Measurements from ENCODE around the gene KIF17. TPM values are rescaled to one million over a fixed set of nuclear protein-coding genes. Genes with fewer than 3 reads are reported as not detected.

Gene KIF17
- total and polyA plus RNA-seq, 2 of the 8 experiments (the other 6 are each of a cell fraction or from before 2014, with no cell fraction given) = 6.9 to 10.4 TPM

- no peak overlapping the region for H3K4me2 ChIP-seq (ENCODE audit: insufficient read depth in 1 of 2, low read depth in 2 of 2, low read length in 2 of 2)
- H2BK20ac ChIP-seq (ENCODE audit: low read length) = no peak overlapping the region
- H3K9me3 ChIP-seq (ENCODE audit: insufficient read depth in 2 of 2, low read depth in 1 of 2, low read length in 1 of 2) = no peaks in the 10 kb centered on the region
- WGBS, 2 experiments (ENCODE audit: extremely low coverage in 1 of 2, insufficient coverage in 1 of 2, insufficient read length in 1 of 2, insufficient replicate concordance in 2 of 2, low coverage in 1 of 2, low lambda C conversion rate in 2 of 2, missing lambda C conversion rate in 1 of 2) = 86% methylated on average over 3 of the region's 3 CpGs; no CpG with 5 or more reads in 1 of the 2 experiments
- H2BK120ac ChIP-seq (replicated peaks; ENCODE audit: low read depth, low read length) = no peak overlapping the region
- no peaks in the 10 kb centered on the region; a peak in 2 of 8 replicates for H3K36me3 ChIP-seq (ENCODE audit: control insufficient read depth in 2 of 4, insufficient read depth in 4 of 4, low read length in 3 of 4)
- no peak overlapping the region for H4K91ac ChIP-seq (replicated peaks; ENCODE audit: insufficient read length, low read length)
- no peak overlapping the region for H3K56ac ChIP-seq (replicated peaks; ENCODE audit: insufficient read length, low read depth, low read length)
- no peak overlapping the region for H3K18ac ChIP-seq (ENCODE audit: extremely low read depth, low read length)
- no peak overlapping the region for H4K8ac ChIP-seq (ENCODE audit: extremely low read depth, insufficient read depth, low read length)
- H3K14ac ChIP-seq (ENCODE audit: insufficient read length) = no peak overlapping the region
- H3K4ac ChIP-seq (replicated peaks; ENCODE audit: insufficient read length, low read depth, low read length) = no peak overlapping the region
- H2AK5ac ChIP-seq (ENCODE audit: low read depth, low read length) = no peak overlapping the region
- H2AFZ ChIP-seq (ENCODE audit: low read length) = no peak overlapping the region
- H4K5ac ChIP-seq (ENCODE audit: insufficient read length, low read depth, low read length) = no peak overlapping the region
- no peaks in the 10 kb centered on the region for H3K79me2 ChIP-seq (ENCODE audit: control insufficient read depth in 1 of 2, insufficient read depth in 2 of 2, low read length in 2 of 2)
- no peaks in the 10 kb centered on the region for H3K4me1 ChIP-seq (replicated peaks in 1 of 4; ENCODE audit: control insufficient read depth in 3 of 4, insufficient read depth in 4 of 4, low read length in 3 of 4)
- no peaks in the 10 kb centered on the region for H3K79me1 ChIP-seq (ENCODE audit: low read depth, low read length)
- H3K4me3 ChIP-seq (ENCODE audit: extremely low read depth in 1 of 4, insufficient read depth in 2 of 4, low read depth in 3 of 4, low read length in 4 of 4) = no peak overlapping the region
- H3K9ac ChIP-seq (replicated peaks in 1 of 4; ENCODE audit: extremely low read depth in 1 of 4, low read depth in 3 of 4, low read length in 3 of 4) = no peak overlapping the region
- H3K27ac ChIP-seq (ENCODE audit: low read depth, low read length) = no peak overlapping the region
- H2BK12ac ChIP-seq (ENCODE audit: low read depth, low read length) = no peak overlapping the region
- H2BK5ac ChIP-seq (ENCODE audit: low read depth, low read length) = no peak overlapping the region
- H4K20me1 ChIP-seq (replicated peaks in 1 of 2; ENCODE audit: control insufficient read depth in 1 of 2, insufficient read depth in 2 of 2, low read length in 2 of 2) = peaks cover 1 to 7% of the 10 kb centered on the region in 2 experiments
- CTCF ChIA-PET (ENCODE audit: partially characterized antibody) = interaction anchor here (0.9 to 1.7 kb wide), 4 partner anchors 13 to 135 kb away, joined by 3 to 5 read pairs (median 3); no protein-coding TSS in a partner anchor
- no peak overlapping the region for H3K23ac ChIP-seq (ENCODE audit: insufficient read length)
- no peak for FAIRE-seq
- POLR2A ChIA-PET (ENCODE audit: partially characterized antibody) = interaction anchor here (0.6 to 1.3 kb wide), 3 partner anchors 9 to 16 kb away, joined by 3 to 4 read pairs (median 4); no protein-coding TSS in a partner anchor
- no peaks in the 10 kb centered on the region for H3K27me3 ChIP-seq (replicated peaks in 1 of 4; ENCODE audit: control insufficient read depth in 3 of 4, extremely low read depth in 1 of 4, insufficient read depth in 3 of 4, low read length in 3 of 4)
- no peak overlapping the region for H2BK15ac ChIP-seq (ENCODE audit: low read length)
- H3K23me2 ChIP-seq (ENCODE audit: low read depth, low read length) = no peaks in the 10 kb centered on the region
- DNase-seq (ENCODE audit: low read depth in 1 of 2, low spot score in 2 of 2) = no peak
- TF ChIP-seq SP4 (IDR thresholded peaks at IDR 0.05; ENCODE audit: low read length) (no peak), TBP (IDR thresholded peaks at IDR 0.05; ENCODE audit: low read depth, low read length) (no peak), KDM4A (IDR thresholded peaks at IDR 0.05; ENCODE audit: low read depth, low read length, severe bottlenecking) (no peak), SIX5 (IDR thresholded peaks at IDR 0.05; ENCODE audit: low read depth, low read length) (no peak), TEAD4 (IDR thresholded peaks at IDR 0.05; ENCODE audit: low read depth, low read length) (no peak), USF2 (IDR thresholded peaks at IDR 0.05; ENCODE audit: low read length) (no peak)
Observed at GRCh38 chr1:20709868-20710267, 7.9 kb downstream of the KIF17 start.
